Measurements from ENCODE around the gene PROM2. TPM values are rescaled to one million over a fixed set of nuclear protein-coding genes. Genes with fewer than 3 reads are reported as not detected.

Gene PROM2, protein sequence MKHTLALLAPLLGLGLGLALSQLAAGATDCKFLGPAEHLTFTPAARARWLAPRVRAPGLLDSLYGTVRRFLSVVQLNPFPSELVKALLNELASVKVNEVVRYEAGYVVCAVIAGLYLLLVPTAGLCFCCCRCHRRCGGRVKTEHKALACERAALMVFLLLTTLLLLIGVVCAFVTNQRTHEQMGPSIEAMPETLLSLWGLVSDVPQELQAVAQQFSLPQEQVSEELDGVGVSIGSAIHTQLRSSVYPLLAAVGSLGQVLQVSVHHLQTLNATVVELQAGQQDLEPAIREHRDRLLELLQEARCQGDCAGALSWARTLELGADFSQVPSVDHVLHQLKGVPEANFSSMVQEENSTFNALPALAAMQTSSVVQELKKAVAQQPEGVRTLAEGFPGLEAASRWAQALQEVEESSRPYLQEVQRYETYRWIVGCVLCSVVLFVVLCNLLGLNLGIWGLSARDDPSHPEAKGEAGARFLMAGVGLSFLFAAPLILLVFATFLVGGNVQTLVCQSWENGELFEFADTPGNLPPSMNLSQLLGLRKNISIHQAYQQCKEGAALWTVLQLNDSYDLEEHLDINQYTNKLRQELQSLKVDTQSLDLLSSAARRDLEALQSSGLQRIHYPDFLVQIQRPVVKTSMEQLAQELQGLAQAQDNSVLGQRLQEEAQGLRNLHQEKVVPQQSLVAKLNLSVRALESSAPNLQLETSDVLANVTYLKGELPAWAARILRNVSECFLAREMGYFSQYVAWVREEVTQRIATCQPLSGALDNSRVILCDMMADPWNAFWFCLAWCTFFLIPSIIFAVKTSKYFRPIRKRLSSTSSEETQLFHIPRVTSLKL
- total RNA-seq: 101 and 124 TPM in 2 replicates

DNA sequence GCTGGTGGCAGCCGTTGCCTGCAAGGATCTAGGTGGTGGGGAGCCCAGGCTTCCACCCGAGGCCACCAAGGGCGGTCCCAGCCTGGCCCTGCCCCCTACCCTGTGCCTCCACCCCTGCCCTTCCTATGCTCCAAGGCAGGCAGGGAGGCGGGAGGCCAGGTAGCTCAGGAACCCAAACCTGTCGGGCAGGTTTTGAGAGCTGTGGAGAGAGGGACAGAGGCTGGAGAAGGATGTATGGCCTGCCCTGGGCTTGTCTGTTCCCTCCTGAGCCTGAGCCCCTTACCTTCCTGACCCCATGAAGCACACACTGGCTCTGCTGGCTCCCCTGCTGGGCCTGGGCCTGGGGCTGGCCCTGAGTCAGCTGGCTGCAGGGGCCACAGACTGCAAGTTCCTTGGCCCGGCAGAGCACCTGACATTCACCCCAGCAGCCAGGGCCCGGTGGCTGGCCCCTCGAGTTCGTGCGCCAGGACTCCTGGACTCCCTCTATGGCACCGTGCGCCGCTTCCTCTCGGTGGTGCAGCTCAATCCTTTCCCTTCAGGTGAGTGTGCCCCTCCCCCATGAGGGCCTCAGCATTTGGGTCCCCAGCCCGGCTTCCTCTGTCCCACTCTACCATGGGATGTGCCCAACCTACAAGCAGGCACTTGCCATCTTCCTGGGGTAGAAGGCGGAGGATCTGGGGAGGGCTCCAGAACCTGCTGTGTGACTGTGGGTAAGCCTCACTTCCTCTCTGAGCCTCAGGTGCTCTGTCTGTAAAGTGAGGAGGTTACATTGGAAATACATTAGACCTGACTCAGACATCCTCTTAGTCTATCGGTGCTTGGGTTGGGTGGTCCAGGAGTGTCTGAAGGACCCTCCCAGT is at the start of gene PROM2:
Gene PROM2, plus strand, starts transcription at position 159 of the 860 bp plus-strand sequence. Its CDS starts 137 bp downstream, at position 296.

DNA sequence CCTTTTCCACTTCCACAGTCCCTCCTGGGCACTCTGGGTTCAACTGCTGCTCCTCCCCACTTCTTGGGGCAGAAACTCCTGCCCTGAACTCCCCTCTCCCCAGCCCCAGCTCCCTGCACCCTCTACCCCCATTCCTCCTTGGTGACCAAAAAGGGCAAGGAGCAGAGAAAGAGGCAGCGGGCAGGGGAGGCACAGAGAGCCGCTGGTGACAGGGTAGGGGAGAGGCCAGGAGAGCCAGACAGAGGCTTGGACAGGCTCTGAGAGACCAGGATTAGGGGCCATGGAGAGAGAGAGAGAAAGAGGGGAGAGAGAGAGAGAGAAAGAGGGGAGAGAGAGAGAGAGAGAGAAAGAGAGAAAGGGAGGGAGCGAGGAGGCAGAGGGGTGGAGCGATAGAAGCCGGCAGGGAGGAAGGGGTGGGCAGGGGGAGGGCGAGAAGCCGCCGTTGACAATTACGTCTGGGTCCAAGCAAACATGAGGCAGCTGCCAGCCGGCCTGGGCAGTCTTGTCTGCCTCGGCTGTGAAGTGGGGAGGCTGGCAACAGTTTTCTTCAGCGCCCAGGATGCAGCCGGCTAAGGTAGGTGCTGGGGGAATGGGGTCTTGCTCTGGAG is 22.7 kb downstream of the PROM2 start, which contains the start of gene KCNIP3:
Gene KCNIP3, plus strand, starts transcription at position 468 of the 608 bp plus-strand sequence. Its CDS starts 92 bp downstream, at position 560.

Other genes starting within 250 kb of the PROM2 start
- 0.76 and 1.6 TPM in 2 replicates for gene MAL, start 248.7 kb upstream of the PROM2 start, total RNA-seq
- gene MRPS5, start 152.6 kb upstream of the PROM2 start, total RNA-seq: 20.4 and 21.1 TPM in 2 replicates
- gene ZNF514, start 114.6 kb upstream of the PROM2 start, total RNA-seq: 10.5 and 19.2 TPM in 2 replicates
- 7.5 and 9.8 TPM in 2 replicates for gene ZNF2, start 108.6 kb upstream of the PROM2 start, total RNA-seq
- 18.5 and 20.7 TPM in 2 replicates for gene ZNF892, start 66.9 kb upstream of the PROM2 start, total RNA-seq
- gene KCNIP3, start 22.9 kb downstream of the PROM2 start, total RNA-seq: 26.0 and 27.1 TPM in 2 replicates
- gene FAHD2A, start 128.3 kb downstream of the PROM2 start, total RNA-seq: 22.8 and 26.4 TPM in 2 replicates
- not detected in 2 replicates for gene TRIM43B, start 210.3 kb downstream of the PROM2 start, total RNA-seq

Data from placental epithelial cell (primary cell).